Neural progenitor cell (in vitro differentiated cells): ENCODE results near the gene EXT2. TPM values are rescaled to one million over a fixed set of nuclear protein-coding genes. Genes with fewer than 3 reads are reported as not detected.

Source experiments
- DNase-seq: peaks from one replicate; pipeline ENCODE4 v3.0.0-alpha.2; 2016; ENCODE audit warnings: low spot score
- H2AFZ ChIP-seq: fragments of 200-600 bp; sonication (generic); replicated peaks from 2 replicates; pipeline ENCODE4 v1.6.1; 2016; ENCODE audit warnings: antibody characterized with exemption
- H3F3A ChIP-seq: fragments of 200-600 bp; sonication (generic); 2 replicates; pipeline ENCODE4 v1.6.1; 2016; ENCODE audit warnings: antibody characterized with exemption, low read depth
- H3K27ac ChIP-seq: fragments of 200-600 bp; sonication (generic); 2 replicates; pipeline ENCODE4 v1.5.1; 2016; ENCODE audit warnings: mild to moderate bottlenecking
- H3K27me3 ChIP-seq: fragments of 200-600 bp; sonication (generic); 2 replicates; pipeline ENCODE4 v1.6.1; 2016; ENCODE audit warnings: mild to moderate bottlenecking, moderate library complexity
- H3K36me3 ChIP-seq: fragments of 200-600 bp; sonication (generic); 2 replicates; pipeline ENCODE4 v1.5.1; 2016
- H3K4me1 ChIP-seq: fragments of 200-600 bp; sonication (generic); 2 replicates; pipeline ENCODE4 v1.6.1; 2016; ENCODE audit warnings: mixed run types
- H3K4me2 ChIP-seq: fragments of 200-600 bp; sonication (generic); 2 replicates; pipeline ENCODE4 v1.6.1; 2016
- H3K4me3 ChIP-seq: fragments of 200-600 bp; sonication (generic); 2 replicates; pipeline ENCODE4 v1.5.1; 2016
- H3K79me2 ChIP-seq: fragments of 200-600 bp; sonication (generic); 2 replicates; pipeline ENCODE4 v1.6.1; 2016; ENCODE audit warnings: low read depth
- H3K9ac ChIP-seq: fragments of 200-600 bp; sonication (generic); 2 replicates; pipeline ENCODE4 v1.6.1; 2016
- H3K9me3 ChIP-seq: fragments of 200-600 bp; sonication (generic); 2 replicates; pipeline ENCODE4 v1.5.1; 2016; ENCODE audit warnings: low read depth
- H4K20me1 ChIP-seq: fragments of 200-600 bp; sonication (generic); 2 replicates; pipeline ENCODE4 v1.6.1; 2016; ENCODE audit warnings: low read depth
- H3K27ac Mint-ChIP-seq: 3 replicates; pipeline ENCODE4 v1.8.0; 2021; ENCODE audit warnings: mixed read lengths
- H3K27me3 Mint-ChIP-seq: 2 replicates; pipeline ENCODE4 v1.8.0; 2022; ENCODE audit warnings: low read depth, mild to moderate bottlenecking, inconsistent platforms, moderate library complexity, mixed read lengths; ENCODE audit not compliant: insufficient read depth
- H3K36me3 Mint-ChIP-seq: 3 replicates; pipeline ENCODE4 v1.8.0; 2021; ENCODE audit warnings: mixed read lengths
- H3K4me1 Mint-ChIP-seq: 3 replicates; pipeline ENCODE4 v1.8.0; 2021; ENCODE audit warnings: mixed read lengths
- H3K4me3 Mint-ChIP-seq: 3 replicates; pipeline ENCODE4 v1.8.0; 2021; ENCODE audit warnings: mild to moderate bottlenecking, moderate library complexity, mixed read lengths
- H3K9me3 Mint-ChIP-seq: 3 replicates; pipeline ENCODE4 v1.8.0; 2020; ENCODE audit warnings: mixed read lengths
- EZH2 ChIP-seq: fragments of 200-600 bp; sonication (generic); IDR thresholded peaks from 2 replicates; pipeline ENCODE4 v1.6.1; 2017; ENCODE audit warnings: antibody characterized with exemption, mild to moderate bottlenecking, moderate library complexity
- EZH2phosphoT487 ChIP-seq: fragments of 200-600 bp; sonication (generic); IDR thresholded peaks from 2 replicates; pipeline ENCODE4 v1.6.1; 2017; ENCODE audit warnings: antibody characterized with exemption
- total RNA-seq: library from RNA; depleted of rRNA; stranded (reverse); fragments of >200 nt; gene quantifications from 2 replicates; pipeline ENCODE4 v1.2.3, GENCODE V29; 2015; ENCODE audit warnings: low replicate concordance
- TF ChIP-seq, protein P1 (sequence below): fragments of 200-600 bp; sonication (generic); IDR thresholded peaks from 2 replicates; pipeline ENCODE4 v1.5.1; 2017; ENCODE audit warnings: antibody characterized with exemption, mild to moderate bottlenecking

Gene EXT2
- total RNA-seq, 1 donor from 2014 or later = 70.4 TPM

DNA sequence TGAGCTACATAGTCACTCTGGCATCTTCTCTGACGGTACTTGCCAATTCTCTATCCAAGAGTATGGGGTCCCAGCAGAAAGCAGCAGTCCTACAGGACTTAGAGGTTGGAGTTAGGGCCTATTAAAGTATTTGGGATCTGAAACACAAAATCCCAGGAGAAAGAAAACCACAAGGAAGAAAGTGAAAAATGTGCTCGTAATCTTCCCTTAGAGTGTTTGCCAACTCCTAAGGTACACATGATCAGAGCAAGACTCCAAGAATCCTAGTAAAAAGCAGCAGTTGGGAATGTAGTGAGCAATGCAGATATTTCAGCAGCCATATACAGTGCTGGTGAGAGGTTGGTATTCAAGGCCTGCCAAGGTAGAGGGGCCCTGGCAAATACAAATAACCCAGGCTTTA lies 71.6 kb downstream of the EXT2 start:
- Mint-ChIP-seq H3K4me3 (no peak overlapping the region), H3K4me1 (peaks cover 18% of the 10 kb centered on the region), H3K9me3 (peaks cover 6% of the 10 kb centered on the region), H3K27ac (no peak overlapping the region), H3K27me3 (no peaks in the 10 kb centered on the region), H3K36me3 (peaks cover 6% of the 10 kb centered on the region)
- no peak overlapping the region for H3K9ac ChIP-seq
- peaks cover 9% of the 10 kb centered on the region for H3F3A ChIP-seq
- H3K36me3 ChIP-seq = no peaks in the 10 kb centered on the region
- no peaks in the 10 kb centered on the region for H3K27me3 ChIP-seq
- H3K4me1 ChIP-seq = no peaks in the 10 kb centered on the region
- no peak overlapping the region for H3K4me3 ChIP-seq
- no peak overlapping the region for H3K4me2 ChIP-seq
- no peak for DNase-seq
- no peaks in the 10 kb centered on the region for H3K79me2 ChIP-seq
- no peaks in the 10 kb centered on the region for H3K9me3 ChIP-seq
- H2AFZ ChIP-seq = no peak overlapping the region
- H4K20me1 ChIP-seq = peaks cover 3% of the 10 kb centered on the region
- no peak overlapping the region for H3K27ac ChIP-seq
- TF ChIP-seq EZH2 = no peak
- TF ChIP-seq EZH2phosphoT487 = no peak
- TF ChIP-seq, protein P1, sequence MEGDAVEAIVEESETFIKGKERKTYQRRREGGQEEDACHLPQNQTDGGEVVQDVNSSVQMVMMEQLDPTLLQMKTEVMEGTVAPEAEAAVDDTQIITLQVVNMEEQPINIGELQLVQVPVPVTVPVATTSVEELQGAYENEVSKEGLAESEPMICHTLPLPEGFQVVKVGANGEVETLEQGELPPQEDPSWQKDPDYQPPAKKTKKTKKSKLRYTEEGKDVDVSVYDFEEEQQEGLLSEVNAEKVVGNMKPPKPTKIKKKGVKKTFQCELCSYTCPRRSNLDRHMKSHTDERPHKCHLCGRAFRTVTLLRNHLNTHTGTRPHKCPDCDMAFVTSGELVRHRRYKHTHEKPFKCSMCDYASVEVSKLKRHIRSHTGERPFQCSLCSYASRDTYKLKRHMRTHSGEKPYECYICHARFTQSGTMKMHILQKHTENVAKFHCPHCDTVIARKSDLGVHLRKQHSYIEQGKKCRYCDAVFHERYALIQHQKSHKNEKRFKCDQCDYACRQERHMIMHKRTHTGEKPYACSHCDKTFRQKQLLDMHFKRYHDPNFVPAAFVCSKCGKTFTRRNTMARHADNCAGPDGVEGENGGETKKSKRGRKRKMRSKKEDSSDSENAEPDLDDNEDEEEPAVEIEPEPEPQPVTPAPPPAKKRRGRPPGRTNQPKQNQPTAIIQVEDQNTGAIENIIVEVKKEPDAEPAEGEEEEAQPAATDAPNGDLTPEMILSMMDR = no peak

DNA sequence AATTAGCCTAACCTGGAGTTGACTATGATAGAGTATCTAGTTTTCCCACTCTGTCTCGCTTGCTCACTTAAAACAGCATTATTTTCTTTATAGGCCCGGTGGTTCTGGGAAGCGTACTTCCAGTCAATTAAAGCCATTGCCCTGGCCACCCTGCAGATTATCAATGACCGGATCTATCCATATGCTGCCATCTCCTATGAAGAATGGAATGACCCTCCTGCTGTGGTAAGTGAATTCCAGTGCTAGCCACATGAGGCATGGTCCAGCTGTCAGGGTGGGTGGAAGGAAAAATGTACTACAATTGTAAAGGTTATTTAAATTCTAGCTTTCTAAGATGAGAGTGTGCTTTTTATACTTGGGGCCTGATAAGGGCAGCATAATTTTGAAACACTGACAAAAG lies 76.0 kb downstream of the EXT2 start:
- H3K4me3 Mint-ChIP-seq = no peak overlapping the region
- peaks cover 21% of the 10 kb centered on the region for H3K4me1 Mint-ChIP-seq
- H3K27ac Mint-ChIP-seq = no peak overlapping the region
- no peak overlapping the region for H2AFZ ChIP-seq
- H3K9me3 ChIP-seq = no peaks in the 10 kb centered on the region
- no peaks in the 10 kb centered on the region for H3K27me3 Mint-ChIP-seq
- peaks cover 9% of the 10 kb centered on the region for H3F3A ChIP-seq
- TF ChIP-seq, protein P1 = no peak
- H3K4me3 ChIP-seq = no peak overlapping the region
- H3K9ac ChIP-seq = no peak overlapping the region
- H3K4me1 ChIP-seq = no peaks in the 10 kb centered on the region
- H3K36me3 ChIP-seq = peaks cover 5% of the 10 kb centered on the region
- DNase-seq = no peak
- no peak overlapping the region for H3K27ac ChIP-seq
- peaks cover 16% of the 10 kb centered on the region for H3K36me3 Mint-ChIP-seq
- no peaks in the 10 kb centered on the region for H3K9me3 Mint-ChIP-seq
- H3K27me3 ChIP-seq = no peaks in the 10 kb centered on the region
- H3K79me2 ChIP-seq = no peaks in the 10 kb centered on the region
- H3K4me2 ChIP-seq = no peak overlapping the region
- peaks cover 3% of the 10 kb centered on the region for H4K20me1 ChIP-seq

DNA sequence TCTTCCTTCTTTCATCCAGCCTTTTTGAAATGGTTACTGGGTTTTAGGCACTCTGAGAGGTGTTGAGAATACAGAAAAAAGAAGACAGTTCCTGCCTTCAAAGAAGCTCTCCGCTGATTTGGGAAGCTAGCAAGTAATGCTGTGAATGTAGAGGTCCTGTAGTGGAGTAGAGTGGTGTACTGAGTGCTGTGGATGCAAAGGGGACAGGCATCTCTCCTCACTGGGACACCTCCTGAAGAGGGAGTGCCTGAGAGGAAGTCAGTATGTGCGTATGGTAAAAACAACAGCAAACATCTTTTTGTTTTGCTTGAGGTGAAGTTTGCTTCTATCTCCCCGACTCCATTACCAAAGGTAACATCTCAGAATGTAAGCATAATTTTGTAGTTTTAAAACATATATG lies 77.5 kb downstream of the EXT2 start:
- Histone ChIP-seq H3K9me3 (no peaks in the 10 kb centered on the region), H3K79me2 (no peaks in the 10 kb centered on the region), H3K27me3 (no peaks in the 10 kb centered on the region), H4K20me1 (peaks cover 3% of the 10 kb centered on the region), H3K36me3 (peaks cover 5% of the 10 kb centered on the region), H2AFZ (no peak overlapping the region), H3K9ac (no peak overlapping the region), H3K4me1 (peaks cover 2% of the 10 kb centered on the region), H3K4me2 (no peak overlapping the region), H3F3A (peaks cover 9% of the 10 kb centered on the region), H3K27ac (no peak overlapping the region), H3K4me3 (no peak overlapping the region)
- DNase-seq = no peak
- Mint-ChIP-seq H3K4me3 (no peak overlapping the region), H3K27ac (no peak overlapping the region), H3K4me1 (peaks cover 23% of the 10 kb centered on the region), H3K9me3 (no peaks in the 10 kb centered on the region), H3K36me3 (peaks cover 16% of the 10 kb centered on the region), H3K27me3 (no peaks in the 10 kb centered on the region)
- TF ChIP-seq, protein P1 = no peak
- no peak for TF ChIP-seq EZH2
- TF ChIP-seq EZH2phosphoT487 = no peak

DNA sequence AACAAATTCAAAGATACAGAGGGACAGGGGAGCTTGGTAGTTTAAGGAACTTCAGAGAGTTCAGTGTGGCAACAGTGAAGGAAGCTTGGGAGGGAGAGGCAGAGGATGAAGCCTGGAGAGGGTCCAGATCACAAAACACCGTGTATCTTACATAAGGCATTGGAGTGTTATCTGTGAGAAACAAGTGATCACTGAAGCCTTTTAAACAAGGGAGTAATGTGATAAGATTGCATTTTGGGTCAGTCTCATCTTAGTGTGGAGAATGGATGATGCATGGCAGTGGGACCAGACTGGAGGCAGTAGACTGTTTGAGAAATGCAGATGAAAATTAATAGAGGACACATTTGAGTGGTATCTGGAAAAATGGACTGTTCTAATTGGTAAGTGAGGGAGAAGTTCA lies 79.4 kb downstream of the EXT2 start:
- H2AFZ ChIP-seq = no peak overlapping the region
- no peaks in the 10 kb centered on the region for H3K79me2 ChIP-seq
- no peak overlapping the region for H3K27ac ChIP-seq
- H3K4me2 ChIP-seq = no peak overlapping the region
- H3K9ac ChIP-seq = no peak overlapping the region
- H4K20me1 ChIP-seq = peaks cover 3% of the 10 kb centered on the region
- peaks cover 16% of the 10 kb centered on the region for H3K36me3 Mint-ChIP-seq
- no peak overlapping the region for H3K4me3 ChIP-seq
- TF ChIP-seq EZH2 (no peak), EZH2phosphoT487 (no peak)
- TF ChIP-seq, protein P1 = no peak
- no peak overlapping the region for H3K27ac Mint-ChIP-seq
- no peak overlapping the region for H3K4me3 Mint-ChIP-seq
- peaks cover 5% of the 10 kb centered on the region for H3K36me3 ChIP-seq
- no peaks in the 10 kb centered on the region for H3K9me3 Mint-ChIP-seq
- DNase-seq = no peak
- H3K9me3 ChIP-seq = no peaks in the 10 kb centered on the region
- peaks cover 15% of the 10 kb centered on the region for H3K4me1 ChIP-seq
- peaks cover 9% of the 10 kb centered on the region for H3F3A ChIP-seq
- no peaks in the 10 kb centered on the region for H3K27me3 Mint-ChIP-seq
- no peaks in the 10 kb centered on the region for H3K27me3 ChIP-seq
- H3K4me1 Mint-ChIP-seq = peaks cover 39% of the 10 kb centered on the region
